Heart right ventricle (tissue), 16 donors: ENCODE data around the gene NOXA1. TPM values are rescaled to one million over a fixed set of nuclear protein-coding genes. Genes with fewer than 3 reads are reported as not detected.

Source experiments
- ATAC-seq, 8 donors: fragments of 200-7000 bp; cut with Tn5 transposase; one replicate each; pipeline ENCODE4 v1.9.1; 2020; ENCODE audit warnings: mild to moderate bottlenecking in 8 of 8, moderate library complexity in 8 of 8, moderate number of reproducible peaks in 1 of 8
- DNase-seq, 2 donors: peaks; one replicate each; pipeline ENCODE4 v3.0.0-alpha.2; 2020
- H3K27ac ChIP-seq, 10 donors: fragments of 200-600 bp; sonication (generic) in 2 of 10; one replicate each; pipeline versions ENCODE4 v1.5.0 to v1.8.0; 2020 to 2022; ENCODE audit warnings: mild to moderate bottlenecking in 3 of 10
- H3K27me3 ChIP-seq, 7 donors: fragments of 200-600 bp; one replicate each; pipeline ENCODE4 v1.8.0; 2021 to 2022; ENCODE audit warnings: mild to moderate bottlenecking in 2 of 7
- H3K36me3 ChIP-seq, 9 donors: fragments of 200-600 bp; sonication (generic) in 1 of 9; one replicate each; pipeline versions ENCODE4 v1.5.0 to v1.8.0; 2020 to 2022; ENCODE audit warnings: mild to moderate bottlenecking in 2 of 9
- H3K4me1 ChIP-seq, 9 donors: fragments of 200-600 bp; sonication (generic) in 1 of 9; one replicate each; pipeline versions ENCODE4 v1.5.0 to v1.8.0; 2020 to 2022; ENCODE audit warnings: mild to moderate bottlenecking in 4 of 9
- H3K4me3 ChIP-seq, 10 donors: fragments of 200-600 bp; sonication (generic) in 2 of 10; one replicate each; pipeline versions ENCODE4 v1.5.0 to v1.8.0; 2020 to 2022; ENCODE audit warnings: mild to moderate bottlenecking in 7 of 10, moderate library complexity in 2 of 10
- H3K9me3 ChIP-seq, 11 donors: fragments of 200-600 bp in 10 of 11; sonication (generic) in 2 of 11; one replicate each; pipeline versions ENCODE4 v1.5.0 to v1.8.0; 2013 to 2022; ENCODE audit warnings: mild to moderate bottlenecking in 2 of 11, control low read depth in 1 of 11, moderate library complexity in 1 of 11
- CTCF ChIP-seq, 9 donors: fragments of 200-600 bp; sonication (generic) in 2 of 9; IDR thresholded peaks; one replicate each; pipeline versions ENCODE4 v1.5.0 to v1.8.0; 2021 to 2022; ENCODE audit warnings: antibody characterized with exemption in 9 of 9, mild to moderate bottlenecking in 5 of 9, moderate library complexity in 1 of 9
- WGBS, 2 donors: extraction: QIAGEN DNeasy Blood & Tissue Kit; methylation state at CpG; one replicate each; pipeline ENCODE4 v1.1.7; 2013; ENCODE audit warnings: inconsistent platforms in 1 of 2; 5-methylcytosine and 5-hydroxymethylcytosine counted together
- intact Hi-C, 10 donors: fragments of 100-400 bp; cut with DNase I; formaldehyde crosslinking; loops; one replicate each; pipeline versions ENCODE4 v1.11.1 to v1.14.2; 2022
- polyA plus RNA-seq, 2 donors: library from polyadenylated mRNA; stranded (reverse); fragments of 200-250 nt; gene quantifications; one replicate each; pipeline ENCODE4 v1.2.3, GENCODE V29; 2013
- total RNA-seq, 10 donors: library from RNA; stranded (reverse); fragmentation: NEBNext Ultra II Directional in 3 of 10; extraction: Animal tissue kit (Norgen Biotek cat#: 25700) in 3 of 10; gene quantifications; one replicate each; pipeline versions ENCODE4 v1.2.1 to v1.2.4, GENCODE V29; 2021 to 2023
- donor health status: Arrhythmogenic right ventricular cardiomyopathy.
- donor health status: ischemic (EF 13 %, LVEDD 7.1; RV severe dilation, severe dysfunction).
- donor health status: healthy with polysubstance abuse.
- donor health status: DM: no; HTN: yes; CAD: no.
- donor health status: DM: no; HTN: no; CAD: no.
- donor health status: ischemic (EF 25% LVEDD 6.9; RV normal size, moderate dysfunction).
- donor health status: ischemic (EF 25% LVEDD 5.7; RV mildly dilated, moderate dysfunction).
- donor health status: healthy.
- donor health status: DM: yes; HTN: yes; CAD: no.
- donor health status: Ischemic cardiomyopathy.
- donor health status: ischemic (EF 35%, LVEDD 5.7; RV mildly dilated, moderate dysfunction).
- donor health status: nonischemic (EF 11% LVEDD 7.7; RV severe dilation, severe dysfunction).
- donor health status: DM: yes; HTN: yes; CAD: no.
- donor health status: PGD.
- donor health status: ischemic (EF 29% LVEDD 5.4; RV normal size, mild dysfunction).
- donor health status: nonischemic (EF 23%, LVEDD 6.1; RV moderate dilation, normal function).

NOXA1 gene
- total and polyA plus RNA-seq, 12 donors = 0.62 to 10.6 (median 3.0) TPM

- 85 to 89% methylated on average over 10 to 14 of the region's 16 CpGs for WGBS, 2 donors
- TF ChIP-seq CTCF (IDR thresholded peaks at IDR 0.05) = no peak
- ATAC-seq (no peak), DNase-seq (no peak)
- Histone ChIP-seq H3K36me3 (peaks cover 0 to 3% (median 0%) of the 10 kb centered on the region in 9 donors), H3K4me1 (no peaks in the 10 kb centered on the region), H3K9me3 (peaks cover 0 to 9% (median 0%) of the 10 kb centered on the region in 11 donors), H3K27me3 (no peaks in the 10 kb centered on the region), H3K27ac (no peak overlapping the region), H3K4me3 (no peak overlapping the region)
- intact Hi-C loops = no loop called here
These were observed 43.0 kb upstream of the NOXA1 start for GRCh38 chr9:137380171-137380570.

- WGBS, 2 donors = 94 to 96% methylated on average over 6 to 7 of the region's 7 CpGs
- ATAC-seq (no peak), DNase-seq (no peak)
- intact Hi-C loops = no loop called here
- H3K9me3 ChIP-seq = peaks cover 0 to 5% (median 0%) of the 10 kb centered on the region in 11 donors
- no peaks in the 10 kb centered on the region for H3K27me3 ChIP-seq
- no peaks in the 10 kb centered on the region for H3K4me1 ChIP-seq
- no peak overlapping the region for H3K4me3 ChIP-seq
- peaks cover 0 to 3% (median 0%) of the 10 kb centered on the region in 9 donors for H3K36me3 ChIP-seq
- H3K27ac ChIP-seq = no peak overlapping the region
- no peak for TF ChIP-seq CTCF (IDR thresholded peaks at IDR 0.05)
These were observed 42.6 kb upstream of the NOXA1 start for GRCh38 chr9:137380606-137381005.

GRCh38 chr9:137381501-137382443 is 41.4 kb upstream of the NOXA1 start:
- no peaks in the 10 kb centered on the region for H3K4me1 ChIP-seq
- H3K9me3 ChIP-seq = no peaks in the 10 kb centered on the region
- intact Hi-C loops = no loop called here
- WGBS, 2 donors = 95 to 96% methylated on average over 49 to 53 of the region's 53 CpGs
- no peak for DNase-seq
- H3K27ac ChIP-seq = no peak overlapping the region
- peaks cover 0 to 3% (median 0%) of the 10 kb centered on the region in 9 donors for H3K36me3 ChIP-seq
- ATAC-seq = no peak
- H3K4me3 ChIP-seq = no peak overlapping the region
- H3K27me3 ChIP-seq = no peaks in the 10 kb centered on the region
- no peak for TF ChIP-seq CTCF (IDR thresholded peaks at IDR 0.05)

- peaks cover 0 to 3% (median 0%) of the 10 kb centered on the region in 9 donors for H3K36me3 ChIP-seq
- no peaks in the 10 kb centered on the region for H3K9me3 ChIP-seq
- peaks cover 0 to 8% (median 7%) of the 10 kb centered on the region in 9 donors for H3K4me1 ChIP-seq
- ATAC-seq (peak in 3 of 8 donors; percentile 10 to 45 (median 13)), DNase-seq (no peak)
- no peaks in the 10 kb centered on the region for H3K27me3 ChIP-seq
- H3K4me3 ChIP-seq = no peak overlapping the region
- no peak for TF ChIP-seq CTCF (IDR thresholded peaks at IDR 0.05)
- intact Hi-C loops = no loop called here
- H3K27ac ChIP-seq = no peak overlapping the region
- WGBS, 2 donors = 86 to 88% methylated on average over 23 to 25 of the region's 25 CpGs
These were observed 40.6 kb upstream of the NOXA1 start for GRCh38 chr9:137382444-137383080.
